AG09319 (cell line): ENCODE results near the gene KRT13.

ENCODE experiments used
- DNase-seq: peaks from one replicate; pipeline ENCODE4 v3.0.0-alpha.2; 2010; ENCODE audit warnings: low read depth; ENCODE audit errors: extremely low read depth
- CTCF ChIP-seq: IDR thresholded peaks from 2 replicates; pipeline ENCODE4 v1.5.1; 2011; ENCODE audit warnings: low read depth, mild to moderate bottlenecking, inconsistent platforms, low read length, moderate library complexity

The KRT13 gene

GRCh38 chr17:41504246-41504977 lies 1.0 kb downstream of the KRT13 start:
- TF ChIP-seq CTCF = no peak

GRCh38 chr17:41503202-41503601 lies 2.2 kb downstream of the KRT13 start:
- TF ChIP-seq CTCF = no peak
- DNase-seq = no peak

More at GRCh38 chr17:41504246-41504977, 1.0 kb downstream of the KRT13 start:
- no peak for DNase-seq

DNA sequence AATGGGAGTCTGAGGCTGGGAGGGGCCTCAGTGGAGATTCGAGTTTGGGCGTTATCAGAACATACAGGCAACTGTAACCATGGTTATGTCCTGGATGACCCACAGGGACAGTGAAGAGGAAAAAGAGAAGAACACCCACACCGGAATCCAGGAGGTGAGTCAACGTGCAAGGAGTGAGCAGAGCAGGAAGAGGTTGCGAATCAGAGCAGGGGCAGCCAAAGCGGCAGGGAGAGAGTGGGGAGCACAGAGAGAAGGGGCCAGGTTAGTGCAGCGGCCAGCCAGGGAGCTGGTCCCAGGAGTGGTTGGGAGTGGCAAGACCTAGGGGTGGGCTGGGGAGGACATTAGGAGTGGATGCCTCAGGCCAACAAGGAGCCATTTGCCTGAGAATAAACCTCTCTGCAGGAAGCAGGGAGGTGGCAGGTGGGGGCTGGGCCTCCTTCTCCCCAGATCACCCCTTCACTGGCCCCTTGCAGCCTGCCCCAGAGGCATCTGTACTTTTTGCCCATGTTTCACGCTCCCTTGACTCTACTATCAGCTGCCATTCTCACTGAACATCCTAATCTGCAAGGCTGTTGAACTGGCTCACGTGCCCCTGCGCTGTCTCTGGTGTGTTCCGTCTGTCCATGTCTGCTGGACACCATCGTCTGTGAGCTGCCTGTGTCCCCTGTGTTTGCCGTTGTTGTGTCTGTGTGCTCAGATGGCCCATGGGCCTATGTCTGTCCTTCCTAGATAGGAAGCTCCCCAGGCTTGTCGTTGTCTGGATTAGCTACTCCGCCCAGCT lies 5.1 kb downstream of the KRT13 start:
- no peak for TF ChIP-seq CTCF
- DNase-seq = no peak

DNA sequence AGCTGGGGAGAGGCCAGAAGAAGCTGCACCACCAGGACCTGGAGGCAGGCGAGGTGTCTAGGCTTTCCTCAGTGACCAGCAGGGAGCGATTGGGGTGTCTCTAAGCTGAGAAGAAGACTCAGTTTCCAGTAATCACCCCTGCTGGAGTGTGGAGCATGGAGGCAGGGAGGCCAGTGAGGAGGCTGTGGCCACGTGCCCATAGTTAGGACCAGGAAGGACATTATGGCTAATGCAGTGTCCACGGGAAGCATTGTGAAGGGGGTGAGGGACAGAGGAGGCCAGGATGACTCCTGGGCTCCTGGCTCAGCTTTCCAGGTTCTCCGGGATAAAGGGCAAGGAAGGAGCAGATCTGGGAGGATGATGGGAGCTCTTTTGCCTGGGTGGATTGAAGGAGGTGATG lies 5.7 kb downstream of the KRT13 start:
- no peak for TF ChIP-seq CTCF
- DNase-seq = no peak

GRCh38 chr17:41498276-41498675 lies 7.1 kb downstream of the KRT13 start:
- no peak for TF ChIP-seq CTCF
- no peak for DNase-seq

GRCh38 chr17:41496803-41497484 lies 8.5 kb downstream of the KRT13 start:
- peak; percentile 54 for DNase-seq
- TF ChIP-seq CTCF = peak; percentile 74

DNA sequence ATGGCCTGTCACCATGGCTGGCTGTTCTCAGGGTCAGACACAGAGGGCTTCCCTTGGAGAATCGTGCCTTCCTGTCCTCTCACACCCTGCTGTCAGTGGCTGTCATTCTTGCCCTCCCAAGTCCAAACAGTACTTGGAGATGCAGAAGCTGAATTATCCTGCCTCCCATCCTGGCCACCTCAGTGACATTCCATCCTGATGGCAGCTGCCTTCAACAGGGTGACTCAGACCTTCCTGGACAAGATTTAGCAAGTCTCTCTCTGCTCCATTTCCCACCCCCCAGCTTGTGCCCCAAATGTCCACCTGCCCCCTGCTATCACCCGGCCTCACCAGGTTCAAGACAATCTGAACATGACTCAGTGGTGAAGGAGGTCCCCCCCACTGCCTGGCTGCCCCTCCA lies 10.9 kb downstream of the KRT13 start:
- no peak for DNase-seq

More for the DNA sequence above, 10.9 kb downstream of the KRT13 start:
- TF ChIP-seq CTCF = no peak
